CD8-positive, alpha-beta memory T cell (primary cell): Measurements from ENCODE around the gene PAPSS1. TPM values are rescaled to one million over a fixed set of nuclear protein-coding genes. Genes with fewer than 3 reads are reported as not detected.

Experiments
- CTCF ChIA-PET: fragments of 350-600 bp; sonication (Branson Sonifier 250); formaldehyde crosslinking; loops from one replicate; lab custom pipeline; 2021; ENCODE audit warnings: antibody characterized with exemption; lab: Charles Lee
- POLR2A ChIA-PET: fragments of 350-600 bp; sonication (Branson Sonifier 250); formaldehyde crosslinking; loops from one replicate; lab custom pipeline; 2021; ENCODE audit warnings: antibody characterized with exemption; lab: Charles Lee
- DNase-seq, 5 donors: peaks; one replicate each; pipeline versions ENCODE4 v3.0.0 to v3.0.0-alpha.2; 2020 to 2022; ENCODE audit warnings: mixed read lengths in 1 of 5
- H3K27ac ChIP-seq: one replicate; pipeline ENCODE4 v1.7.0; 2013; ENCODE audit warnings: low read depth, mild to moderate bottlenecking, low read length, moderate library complexity
- H3K27me3 ChIP-seq: 2 replicates; pipeline ENCODE4 v1.7.0; 2013; ENCODE audit warnings: low read length, mild to moderate bottlenecking; ENCODE audit not compliant: insufficient read depth, poor library complexity, severe bottlenecking
- H3K36me3 ChIP-seq: 2 replicates; pipeline ENCODE4 v1.7.0; 2013; ENCODE audit warnings: mild to moderate bottlenecking, low read length, moderate library complexity; ENCODE audit not compliant: insufficient read depth
- H3K4me1 ChIP-seq: 2 replicates; pipeline ENCODE4 v1.7.0; 2013; ENCODE audit warnings: mild to moderate bottlenecking, low read length, moderate library complexity; ENCODE audit not compliant: insufficient read depth
- H3K4me3 ChIP-seq: 2 replicates; pipeline ENCODE4 v1.7.0; 2013; ENCODE audit warnings: mild to moderate bottlenecking, low read length
- H3K9me3 ChIP-seq: 2 replicates; pipeline ENCODE4 v1.7.0; 2013; ENCODE audit warnings: mild to moderate bottlenecking, low read length
- H3K27ac Mint-ChIP-seq, 8 donors: one replicate each; pipeline ENCODE4 v1.8.0; 2020 to 2021; ENCODE audit warnings: mixed read lengths in 8 of 8, mild to moderate bottlenecking in 6 of 8, inconsistent platforms in 3 of 8, moderate library complexity in 3 of 8
- H3K27me3 Mint-ChIP-seq, 2 donors: one replicate each; pipeline ENCODE4 v1.8.0; 2020 to 2021; ENCODE audit warnings: mixed read lengths in 2 of 2, mild to moderate bottlenecking in 1 of 2, moderate library complexity in 1 of 2
- H3K36me3 Mint-ChIP-seq, 3 donors: one replicate each; pipeline ENCODE4 v1.8.0; 2020 to 2021; ENCODE audit warnings: mixed read lengths in 3 of 3, inconsistent platforms in 1 of 3, mild to moderate bottlenecking in 1 of 3
- H3K4me1 Mint-ChIP-seq, 3 donors: one replicate each; pipeline ENCODE4 v1.8.0; 2020 to 2021; ENCODE audit warnings: mixed read lengths in 3 of 3, inconsistent platforms in 1 of 3, mild to moderate bottlenecking in 1 of 3
- H3K4me3 Mint-ChIP-seq, 7 donors: one replicate each; pipeline ENCODE4 v1.8.0; 2020 to 2021; ENCODE audit warnings: mixed read lengths in 7 of 7, mild to moderate bottlenecking in 6 of 7, moderate library complexity in 4 of 7, inconsistent platforms in 2 of 7
- H3K9me3 Mint-ChIP-seq, 5 donors: one replicate each; pipeline ENCODE4 v1.8.0; 2020 to 2022; ENCODE audit warnings: mixed read lengths in 5 of 5, mild to moderate bottlenecking in 3 of 5, moderate library complexity in 2 of 5, inconsistent platforms in 1 of 5
- polyA plus RNA-seq: library from polyadenylated mRNA; unstranded; fragments of 300-500 nt; fragmentation: Illumina TruSeq; gene quantifications from one replicate; pipeline ENCODE4 v1.2.3, GENCODE V29; 2021
- total RNA-seq, 2 experiments: library from RNA; stranded (reverse); gene quantifications; one replicate each; pipeline ENCODE4 v1.2.3, GENCODE V29; 2021

PAPSS1 gene
- total and polyA plus RNA-seq, 3 experiments from 2014 or later, result 26.6 to 30.9 (median 27.9) TPM

- Histone ChIP-seq H3K4me3 (no peak overlapping the region), H3K36me3 (no peaks in the 10 kb centered on the region), H3K27me3 (no peaks in the 10 kb centered on the region), H3K4me1 (no peaks in the 10 kb centered on the region), H3K27ac (no peak overlapping the region), H3K9me3 (no peaks in the 10 kb centered on the region)
- peak overlapping the region in 4 of 8 donors; percentile 12 to 39 (median 20) for H3K27ac Mint-ChIP-seq
- no peak for DNase-seq
- no peak overlapping the region for H3K4me3 Mint-ChIP-seq
- no peaks in the 10 kb centered on the region for H3K27me3 Mint-ChIP-seq
- H3K36me3 Mint-ChIP-seq, result peaks cover 10 to 33% (median 20%) of the 10 kb centered on the region in 3 donors
- H3K4me1 Mint-ChIP-seq, result peaks cover 16 to 24% (median 23%) of the 10 kb centered on the region in 3 donors
- ChIA-PET CTCF (interaction anchor here (1.1 kb wide), 1 partner anchor 14 kb away, joined by 3 read pairs; no protein-coding TSS in a partner anchor), POLR2A (no interaction called here)
- peaks cover 0 to 3% (median 0%) of the 10 kb centered on the region in 5 donors for H3K9me3 Mint-ChIP-seq
Measured at GRCh38 chr4:107692202-107692601, 27.8 kb downstream of the PAPSS1 start.

GRCh38 chr4:107691378-107691777 is 28.7 kb downstream of the PAPSS1 start:
- H3K9me3 ChIP-seq, result no peaks in the 10 kb centered on the region
- Mint-ChIP-seq H3K36me3 (peaks cover 13 to 37% (median 17%) of the 10 kb centered on the region in 3 donors), H3K4me3 (no peak overlapping the region), H3K27me3 (no peaks in the 10 kb centered on the region), H3K4me1 (peaks cover 16 to 24% (median 23%) of the 10 kb centered on the region in 3 donors), H3K27ac (no peak overlapping the region), H3K9me3 (peaks cover 0 to 3% (median 0%) of the 10 kb centered on the region in 5 donors)
- no peak for DNase-seq
- no peaks in the 10 kb centered on the region for H3K36me3 ChIP-seq
- no peaks in the 10 kb centered on the region for H3K4me1 ChIP-seq
- no peak overlapping the region for H3K4me3 ChIP-seq
- ChIA-PET POLR2A (no interaction called here), CTCF (interaction anchor here (1.1 kb wide), 1 partner anchor 15 kb away, joined by 3 read pairs; no protein-coding TSS in a partner anchor)
- no peaks in the 10 kb centered on the region for H3K27me3 ChIP-seq
- H3K27ac ChIP-seq, result no peak overlapping the region

- CTCF ChIA-PET, result no interaction called here
Measured at GRCh38 chr4:107689912-107690587, 30.0 kb downstream of the PAPSS1 start.

GRCh38 chr4:107688421-107688820 is 31.6 kb downstream of the PAPSS1 start:
- H3K27me3 Mint-ChIP-seq, result no peaks in the 10 kb centered on the region
- H3K4me1 ChIP-seq, result no peaks in the 10 kb centered on the region
- DNase-seq, result no peak
- no peaks in the 10 kb centered on the region for H3K36me3 ChIP-seq
- H3K27ac ChIP-seq, result no peak overlapping the region
- H3K4me3 ChIP-seq, result no peak overlapping the region
- no peak overlapping the region for H3K27ac Mint-ChIP-seq
- peaks cover 11 to 21% (median 17%) of the 10 kb centered on the region in 3 donors for H3K4me1 Mint-ChIP-seq
- ChIA-PET CTCF (no interaction called here), POLR2A (no interaction called here)
- H3K4me3 Mint-ChIP-seq, result no peak overlapping the region
- H3K36me3 Mint-ChIP-seq, result peaks cover 10 to 38% (median 13%) of the 10 kb centered on the region in 3 donors
- no peaks in the 10 kb centered on the region for H3K27me3 ChIP-seq
- no peaks in the 10 kb centered on the region for H3K9me3 ChIP-seq
- H3K9me3 Mint-ChIP-seq, result no peaks in the 10 kb centered on the region

More at GRCh38 chr4:107689912-107690587, 30.0 kb downstream of the PAPSS1 start:
- Histone ChIP-seq H3K27me3 (no peaks in the 10 kb centered on the region), H3K9me3 (no peaks in the 10 kb centered on the region), H3K36me3 (no peaks in the 10 kb centered on the region), H3K4me3 (no peak overlapping the region), H3K4me1 (no peaks in the 10 kb centered on the region), H3K27ac (no peak overlapping the region)
- H3K4me3 Mint-ChIP-seq, result no peak overlapping the region
- peaks cover 14 to 39% (median 14%) of the 10 kb centered on the region in 3 donors for H3K36me3 Mint-ChIP-seq
- H3K9me3 Mint-ChIP-seq, result no peaks in the 10 kb centered on the region
- DNase-seq, result no peak
- no peak overlapping the region for H3K27ac Mint-ChIP-seq
- H3K4me1 Mint-ChIP-seq, result peaks cover 13 to 24% (median 23%) of the 10 kb centered on the region in 3 donors
- POLR2A ChIA-PET, result no interaction called here
- H3K27me3 Mint-ChIP-seq, result no peaks in the 10 kb centered on the region

- H3K36me3 Mint-ChIP-seq, result peaks cover 17 to 34% (median 26%) of the 10 kb centered on the region in 3 donors
- no peaks in the 10 kb centered on the region for H3K4me1 ChIP-seq
- ChIA-PET POLR2A (no interaction called here), CTCF (no interaction called here)
- no peaks in the 10 kb centered on the region for H3K27me3 ChIP-seq
- H3K36me3 ChIP-seq, result no peaks in the 10 kb centered on the region
- no peak overlapping the region for H3K27ac ChIP-seq
- no peak overlapping the region for H3K4me3 ChIP-seq
- H3K4me3 Mint-ChIP-seq, result no peak overlapping the region
- H3K9me3 Mint-ChIP-seq, result no peaks in the 10 kb centered on the region
- H3K27ac Mint-ChIP-seq, result no peak overlapping the region
- DNase-seq, result no peak
- H3K4me1 Mint-ChIP-seq, result peaks cover 0 to 4% (median 0%) of the 10 kb centered on the region in 3 donors
- H3K9me3 ChIP-seq, result no peaks in the 10 kb centered on the region
- H3K27me3 Mint-ChIP-seq, result no peaks in the 10 kb centered on the region
Measured at GRCh38 chr4:107685740-107686139, 34.3 kb downstream of the PAPSS1 start.

- H3K4me3 ChIP-seq, result no peak overlapping the region
- ChIA-PET POLR2A (no interaction called here), CTCF (interaction anchor here (0.6 kb wide), 1 partner anchor 53 kb away, joined by 3 read pairs; no protein-coding TSS in a partner anchor)
- peaks cover 3% of the 10 kb centered on the region for H3K36me3 ChIP-seq
- H3K9me3 ChIP-seq, result peaks cover 5% of the 10 kb centered on the region
- peaks cover 0 to 7% (median 0%) of the 10 kb centered on the region in 5 donors for H3K9me3 Mint-ChIP-seq
- H3K4me3 Mint-ChIP-seq, result no peak overlapping the region
- no peaks in the 10 kb centered on the region for H3K4me1 ChIP-seq
- no peak overlapping the region for H3K27ac ChIP-seq
- H3K27me3 Mint-ChIP-seq, result no peaks in the 10 kb centered on the region
- peaks cover 33 to 52% (median 41%) of the 10 kb centered on the region in 3 donors for H3K36me3 Mint-ChIP-seq
- no peak for DNase-seq
- H3K27ac Mint-ChIP-seq, result peak overlapping the region in 1 of 8 donors; percentile 70
- peaks cover 0 to 4% (median 0%) of the 10 kb centered on the region in 3 donors for H3K4me1 Mint-ChIP-seq
- no peaks in the 10 kb centered on the region for H3K27me3 ChIP-seq
Measured at GRCh38 chr4:107683873-107684272, 36.2 kb downstream of the PAPSS1 start.

- no peaks in the 10 kb centered on the region for H3K27me3 Mint-ChIP-seq
- H3K27me3 ChIP-seq, result no peaks in the 10 kb centered on the region
- H3K9me3 ChIP-seq, result peaks cover 5% of the 10 kb centered on the region
- peaks cover 0 to 7% (median 2%) of the 10 kb centered on the region in 5 donors for H3K9me3 Mint-ChIP-seq
- no peak for DNase-seq
- no peak overlapping the region for H3K27ac Mint-ChIP-seq
- ChIA-PET CTCF (no interaction called here), POLR2A (no interaction called here)
- no peaks in the 10 kb centered on the region for H3K4me1 ChIP-seq
- H3K4me1 Mint-ChIP-seq, result peaks cover 0 to 4% (median 0%) of the 10 kb centered on the region in 3 donors
- no peak overlapping the region for H3K4me3 Mint-ChIP-seq
- H3K27ac ChIP-seq, result no peak overlapping the region
- H3K4me3 ChIP-seq, result no peak overlapping the region
- H3K36me3 ChIP-seq, result peaks cover 6% of the 10 kb centered on the region
- peaks cover 46 to 66% (median 52%) of the 10 kb centered on the region in 3 donors for H3K36me3 Mint-ChIP-seq
Measured at GRCh38 chr4:107682306-107682705, 37.7 kb downstream of the PAPSS1 start.

GRCh38 chr4:107669068-107669467 is 51.0 kb downstream of the PAPSS1 start:
- Mint-ChIP-seq H3K27ac (no peak overlapping the region), H3K9me3 (no peaks in the 10 kb centered on the region), H3K36me3 (peaks cover 11 to 32% (median 16%) of the 10 kb centered on the region in 3 donors), H3K4me3 (no peak overlapping the region), H3K4me1 (no peaks in the 10 kb centered on the region), H3K27me3 (no peaks in the 10 kb centered on the region)
- DNase-seq, result no peak
- POLR2A ChIA-PET, result no interaction called here
- Histone ChIP-seq H3K27ac (no peak overlapping the region), H3K27me3 (no peaks in the 10 kb centered on the region), H3K4me1 (no peaks in the 10 kb centered on the region), H3K36me3 (no peaks in the 10 kb centered on the region), H3K9me3 (no peaks in the 10 kb centered on the region), H3K4me3 (no peak overlapping the region)
- CTCF ChIA-PET, result no interaction called here
